Activated CD4-positive, alpha-beta T cell treated with anti-CD3 and anti-CD28 coated beads, Interleukin-2, amount 50 U/mL, for 4 hours (primary cell): ENCODE measurements around the gene TMEM220.
"Not testable (repeated sequence)": the region's sequence is repeated elsewhere in the genome, so short reads cannot be mapped to it uniquely, and the experiment has no call there.

Source experiments
- DNase-seq, 2 experiments: peaks; one replicate each; pipeline ENCODE4 v3.0.0-alpha.2; 2020

The TMEM220 gene

DNA sequence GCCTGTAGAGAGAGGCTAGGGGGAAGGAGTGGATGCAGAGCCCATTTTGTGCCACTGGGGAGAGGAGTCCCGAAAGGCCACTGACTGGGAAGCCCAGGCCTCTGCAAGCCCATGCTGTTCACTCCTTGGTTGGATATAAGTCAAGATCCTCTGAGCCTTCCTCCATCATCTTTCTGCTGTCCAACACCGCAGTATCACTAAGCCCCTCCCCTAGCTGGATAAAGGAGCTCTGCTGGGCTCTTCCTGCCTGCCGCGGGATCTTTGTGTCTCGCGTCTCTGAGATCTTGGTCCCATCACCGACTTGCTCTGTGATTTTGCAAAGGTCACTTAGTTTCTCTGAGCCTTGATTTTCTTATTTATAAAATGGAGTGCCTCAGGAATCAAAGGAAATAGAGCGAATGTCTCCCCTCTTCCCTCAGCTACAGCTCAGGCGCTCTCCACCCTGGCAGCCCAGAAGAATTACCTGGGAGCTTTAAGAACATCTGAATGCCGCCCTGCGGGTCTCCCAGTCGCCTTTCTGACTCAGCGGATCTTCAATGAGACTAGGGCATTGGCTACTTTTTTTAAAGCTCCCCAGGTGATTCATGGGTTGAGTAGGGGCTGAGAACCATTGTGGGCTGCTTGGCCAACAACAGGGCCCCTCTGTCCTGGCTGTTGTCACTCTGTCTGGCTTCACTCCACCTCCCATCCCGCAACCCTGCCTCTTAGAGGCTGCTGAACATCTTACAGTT is 25.2 kb upstream of the TMEM220 start:
- no peak for DNase-seq

DNA sequence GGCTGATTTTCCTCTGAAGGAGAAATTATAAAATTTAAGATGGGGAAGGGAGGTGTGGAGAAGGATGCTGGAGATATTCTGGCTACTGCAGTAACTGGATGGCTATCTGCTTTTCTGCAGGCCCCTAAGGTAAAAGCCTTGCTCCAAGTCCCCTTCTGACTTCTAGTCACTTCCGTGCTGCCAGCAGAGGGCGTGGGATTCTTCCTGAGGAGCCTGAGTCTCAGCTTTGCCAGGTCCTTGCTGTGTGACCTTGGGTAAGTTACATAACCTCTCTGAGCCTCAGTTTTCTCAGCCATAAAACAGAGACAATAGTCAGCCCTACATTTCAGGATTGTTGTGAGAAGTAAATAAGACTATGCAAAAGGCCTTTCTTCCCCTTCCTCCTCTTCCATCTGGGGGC is 24.3 kb upstream of the TMEM220 start:
- peak in 1 of 2 experiments; percentile 10 for DNase-seq

GRCh38 chr17:10752696-10753095 is 22.9 kb upstream of the TMEM220 start:
- no peak for DNase-seq

DNA sequence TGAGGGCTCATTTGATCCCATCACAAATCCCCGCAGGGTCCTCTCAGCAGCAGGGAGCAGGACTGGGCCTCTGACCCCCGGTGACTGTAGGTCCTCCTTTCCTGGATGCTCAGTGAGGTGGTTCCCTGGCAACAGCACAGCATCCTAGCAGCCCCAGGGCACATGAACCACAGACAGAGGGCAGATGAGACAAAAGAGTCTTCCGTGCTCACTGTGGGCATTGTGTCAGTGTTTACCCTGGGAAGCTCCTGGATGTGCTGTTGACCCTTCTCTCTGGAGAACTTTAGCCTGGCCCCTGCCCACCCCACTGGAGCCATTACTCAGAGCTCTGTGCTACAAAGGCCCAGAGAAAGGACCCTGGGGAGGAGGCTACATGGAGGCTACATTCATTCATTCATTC is 21.7 kb upstream of the TMEM220 start:
- no peak for DNase-seq

GRCh38 chr17:10750210-10750609 is 20.4 kb upstream of the TMEM220 start:
- no peak for DNase-seq

GRCh38 chr17:10748531-10749181 is 18.8 kb upstream of the TMEM220 start:
- DNase-seq, result no peak

- DNase-seq, result no peak
Observed at GRCh38 chr17:10745231-10745630, 15.4 kb upstream of the TMEM220 start.

DNA sequence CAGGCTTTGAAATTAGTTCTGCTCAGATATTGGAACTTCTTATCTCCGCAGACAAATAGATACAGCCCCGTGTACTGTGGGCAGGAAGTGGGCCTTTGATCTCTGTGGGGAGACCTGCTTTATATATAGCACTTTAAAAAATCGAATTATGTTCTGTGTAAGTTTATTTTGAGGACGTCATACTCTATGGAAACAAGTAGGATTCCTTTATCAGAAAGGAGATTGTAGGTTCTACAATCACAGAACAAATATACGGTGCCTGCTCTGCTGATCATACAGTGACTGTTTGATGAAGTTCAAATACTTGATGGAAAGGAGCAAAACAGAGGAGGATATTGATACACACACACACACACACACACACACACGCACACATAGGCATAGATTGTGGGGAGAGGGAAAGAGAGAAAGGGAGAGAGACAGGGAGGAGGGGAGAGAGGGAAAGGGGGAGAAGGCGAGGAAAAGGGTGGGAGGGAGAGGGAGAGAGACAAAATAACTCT is 14.7 kb upstream of the TMEM220 start:
- DNase-seq, result no peak

DNA sequence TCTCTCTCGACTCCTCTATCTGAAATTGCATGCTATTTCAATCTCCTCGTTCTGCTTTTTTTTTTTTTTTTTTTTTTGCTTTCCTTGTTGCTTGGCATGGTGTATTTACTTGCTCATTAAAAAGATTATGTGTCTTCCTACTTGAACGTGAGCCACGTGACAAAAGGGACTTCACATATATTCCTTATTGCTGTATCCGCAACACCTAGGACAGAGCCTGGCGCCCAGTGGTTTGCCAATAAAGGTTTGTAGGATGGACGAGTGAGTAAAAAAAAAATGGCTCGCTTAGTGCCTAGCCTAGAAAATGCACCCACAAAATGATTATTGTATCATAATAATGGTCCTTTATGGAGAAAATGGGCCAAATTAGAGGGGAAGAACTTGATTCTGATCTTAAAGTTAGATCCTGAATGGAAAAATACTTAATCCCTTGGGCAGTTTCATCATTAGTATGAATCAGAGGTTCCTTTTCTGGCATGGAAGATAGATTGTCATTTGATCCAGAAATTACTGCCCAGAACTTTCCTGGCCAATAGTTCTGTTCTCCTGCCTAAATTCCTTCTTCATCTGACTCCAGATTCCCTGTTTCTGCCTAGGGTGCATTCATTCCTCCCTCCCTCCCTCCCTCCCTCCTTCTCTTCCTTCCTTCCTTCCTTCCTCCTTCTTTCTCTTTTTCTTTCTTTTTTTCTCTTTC is 13.6 kb upstream of the TMEM220 start:
- DNase-seq, result no peak

- no peak for DNase-seq
Observed at GRCh38 chr17:10742431-10742830, 12.6 kb upstream of the TMEM220 start.

- no peak for DNase-seq
Observed at GRCh38 chr17:10741416-10742135, 11.8 kb upstream of the TMEM220 start.

DNA sequence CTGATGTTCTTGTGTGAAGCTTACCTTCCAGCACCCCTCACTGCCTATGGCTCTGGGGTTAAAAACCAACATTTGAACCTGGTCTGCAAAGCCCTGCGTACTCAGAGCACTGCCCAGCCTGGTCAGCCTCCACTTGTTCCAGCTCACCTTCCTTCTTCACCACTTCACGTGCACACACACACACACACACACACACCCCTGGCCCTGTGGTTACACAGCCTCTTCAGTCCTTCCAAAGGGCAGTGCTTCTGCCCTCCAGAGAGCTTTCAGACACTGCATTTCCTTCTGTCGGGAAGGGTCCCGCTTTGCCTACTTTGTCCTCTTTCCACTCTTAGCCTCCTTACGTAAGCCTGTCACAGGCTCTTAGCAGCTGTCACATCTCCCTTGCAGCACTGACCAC is 9.6 kb upstream of the TMEM220 start:
- DNase-seq, result no peak

DNA sequence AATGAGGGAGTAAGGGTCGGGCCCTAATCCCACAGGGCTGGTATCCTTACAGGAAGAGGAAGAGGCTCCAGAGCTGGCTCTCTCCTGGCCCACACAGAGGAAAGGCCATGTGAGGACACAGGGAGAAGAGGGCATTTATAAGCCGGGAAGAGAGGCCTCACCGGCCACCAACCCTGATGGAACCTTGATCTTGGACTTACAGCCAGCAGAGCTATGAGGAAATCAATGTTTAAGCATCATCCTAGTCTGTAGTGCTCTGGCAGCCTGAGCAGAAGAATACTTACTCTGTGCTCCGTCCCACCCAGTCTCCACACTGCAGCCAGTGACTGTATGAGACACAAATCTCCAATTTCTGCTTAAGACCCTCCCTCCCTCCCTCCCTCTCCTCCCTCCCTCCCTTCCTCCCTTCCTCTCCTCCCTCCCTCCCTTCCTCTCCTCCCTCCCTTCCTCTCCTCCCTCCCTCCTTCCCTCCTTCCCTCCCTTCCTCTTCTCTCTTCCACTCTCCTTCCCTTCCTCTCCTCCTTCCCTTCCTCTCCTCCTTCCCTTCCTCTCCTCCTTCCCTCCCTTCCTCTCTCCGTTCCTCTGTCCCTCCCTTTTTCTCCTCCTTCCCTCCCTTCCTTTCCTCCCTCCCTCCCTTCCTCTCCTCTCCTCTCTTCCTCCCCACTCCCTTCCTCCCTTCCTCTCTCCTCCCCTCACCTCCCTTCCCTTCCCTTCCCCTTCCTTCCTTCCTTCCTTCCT is 8.9 kb upstream of the TMEM220 start:
- DNase-seq, result no peak

DNA sequence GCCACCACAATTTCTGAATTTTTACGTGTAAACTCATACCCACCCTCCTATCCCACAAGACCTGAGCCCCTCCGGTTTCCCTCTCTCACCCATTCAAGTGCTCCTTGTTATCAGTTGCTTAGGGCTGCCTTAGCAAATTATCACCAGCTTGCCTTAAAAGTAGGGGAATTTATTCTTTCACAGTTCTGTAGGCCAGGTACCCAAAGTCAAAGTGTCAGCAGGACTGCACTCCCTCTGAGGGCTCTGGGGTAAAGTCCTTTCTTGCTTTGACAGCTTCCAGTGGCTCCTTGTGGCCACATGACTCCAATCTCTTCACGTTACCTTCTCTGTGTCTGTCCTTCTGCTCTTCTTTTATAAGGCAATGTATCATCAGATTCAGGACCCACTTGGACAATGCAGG is 7.9 kb upstream of the TMEM220 start:
- DNase-seq, result no peak

- peak; percentile 9 to 11 for DNase-seq
Observed at GRCh38 chr17:10737168-10737622, 7.4 kb upstream of the TMEM220 start.

GRCh38 chr17:10735821-10736220 is 6.0 kb upstream of the TMEM220 start:
- no peak for DNase-seq

DNA sequence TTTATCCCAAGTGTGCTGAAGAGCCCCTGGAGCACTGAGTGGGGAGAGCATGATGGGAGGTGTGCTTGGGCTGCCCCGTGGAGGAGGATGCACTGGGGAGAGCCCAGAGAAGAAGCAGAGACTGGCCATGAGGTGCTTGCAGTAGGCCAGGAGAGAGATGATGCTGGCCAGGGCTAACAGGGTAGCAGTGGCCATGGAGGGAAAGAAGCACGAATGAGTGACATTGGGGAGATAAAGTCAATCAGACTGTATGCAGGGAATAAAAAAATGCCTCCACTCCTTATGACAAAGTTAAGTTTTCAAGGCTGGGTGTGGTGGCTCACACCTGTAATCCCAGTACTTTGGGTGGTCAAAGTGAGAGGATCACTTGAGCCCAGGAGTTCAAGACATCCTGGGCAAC is 5.4 kb upstream of the TMEM220 start:
- DNase-seq, result no peak

- DNase-seq, result no peak
Observed at GRCh38 chr17:10733666-10734065, 3.8 kb upstream of the TMEM220 start.

DNA sequence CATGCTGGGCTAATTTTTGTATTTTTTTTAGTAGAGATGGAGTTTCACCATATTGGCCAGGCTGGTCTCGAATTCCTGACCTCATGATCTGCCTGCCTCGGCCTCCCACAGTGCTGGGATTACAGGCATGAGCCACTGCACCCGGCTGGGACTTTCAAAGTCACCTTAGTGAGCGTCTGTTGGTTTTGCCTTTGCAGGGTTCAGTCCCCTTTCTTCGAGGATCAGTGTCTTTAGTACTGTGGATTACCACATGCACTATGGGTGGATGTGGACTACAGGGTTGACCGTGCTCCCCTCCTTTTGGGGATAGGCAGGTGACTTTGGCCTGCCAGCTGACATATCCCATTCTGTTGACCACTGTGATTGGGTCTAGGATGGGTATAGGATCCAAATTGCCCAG is 2.3 kb upstream of the TMEM220 start:
- DNase-seq, result not testable (repeated sequence)

DNA sequence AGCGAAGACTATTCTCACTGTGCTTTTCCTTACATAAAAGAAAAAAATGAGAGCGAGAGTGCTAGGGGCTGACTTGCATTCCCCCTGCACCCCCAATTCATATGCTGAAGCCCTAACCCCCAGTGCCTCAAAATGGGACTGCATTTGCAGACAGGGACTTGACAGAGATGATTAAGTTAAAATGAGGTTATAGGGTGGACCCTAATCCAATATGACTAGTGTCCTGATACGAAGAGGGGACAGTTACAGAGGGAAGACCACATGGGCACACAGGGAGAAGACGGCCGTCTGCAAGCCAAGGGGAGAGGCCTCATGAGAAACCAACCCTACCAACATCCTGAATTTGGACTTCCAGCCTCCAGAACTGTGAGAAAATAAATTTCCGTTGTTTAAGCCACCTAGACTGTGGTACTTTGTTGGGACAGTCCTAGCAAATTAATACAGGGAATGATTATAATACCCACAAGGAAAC is 1.6 kb upstream of the TMEM220 start:
- no peak for DNase-seq

DNA sequence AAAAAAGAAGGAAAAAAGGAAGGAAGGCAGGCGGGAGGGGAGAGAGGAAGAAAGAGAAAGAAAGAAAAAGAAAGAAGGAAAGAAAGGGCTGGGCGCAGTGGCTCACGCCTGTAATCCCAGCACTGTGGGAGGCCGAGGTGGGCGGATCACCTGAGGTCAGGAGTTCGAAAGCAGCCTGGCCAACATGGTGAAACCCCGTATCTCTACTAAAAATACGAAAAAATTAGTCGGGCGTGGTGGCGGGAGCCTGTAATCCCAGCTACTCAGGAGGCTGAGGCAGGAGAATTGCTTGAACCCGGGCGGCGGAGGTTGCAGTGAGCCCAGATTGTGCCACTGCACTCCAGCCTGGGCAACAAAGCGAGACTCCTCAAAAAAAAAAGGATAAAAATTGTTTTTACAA is 424 bp upstream of the TMEM220 start:
- DNase-seq, result peak; percentile 8 to 20

DNA sequence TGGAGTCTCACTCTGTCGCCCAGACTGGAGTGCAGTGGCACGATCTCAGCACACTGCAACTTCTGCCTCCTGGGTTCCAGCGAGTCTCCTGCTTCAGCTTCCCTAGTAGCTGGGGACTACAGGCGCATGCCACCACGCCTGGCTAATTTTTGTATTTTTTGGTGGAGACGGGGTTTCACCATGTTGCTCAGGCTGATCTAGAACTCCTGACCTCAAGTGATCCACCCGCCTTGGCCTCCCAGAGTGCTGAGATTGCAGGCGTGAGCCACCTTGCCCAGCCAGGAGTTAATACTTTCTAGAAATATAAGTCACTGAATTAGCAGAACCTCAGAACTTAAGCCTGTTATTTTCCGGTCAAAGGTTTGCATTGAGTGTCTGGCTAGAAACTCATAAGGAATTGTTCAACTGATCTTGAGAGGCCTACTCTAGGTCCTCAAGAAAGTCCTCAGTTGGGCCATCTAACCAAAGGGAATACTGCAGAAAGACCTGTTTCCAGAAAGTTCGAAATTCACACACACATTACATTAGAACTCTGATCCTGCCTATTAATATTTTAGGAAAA is 1.4 kb downstream of the TMEM220 start:
- DNase-seq, result no peak
